COLO668 (cell line): ENCODE measurements around the gene OSBPL5.

Experiments
- DNase-seq: peaks from one replicate; lab custom pipeline; 2025; ENCODE audit not compliant: unreplicated experiment; lab: John Stamatoyannopoulos, UW

OSBPL5 gene

DNA sequence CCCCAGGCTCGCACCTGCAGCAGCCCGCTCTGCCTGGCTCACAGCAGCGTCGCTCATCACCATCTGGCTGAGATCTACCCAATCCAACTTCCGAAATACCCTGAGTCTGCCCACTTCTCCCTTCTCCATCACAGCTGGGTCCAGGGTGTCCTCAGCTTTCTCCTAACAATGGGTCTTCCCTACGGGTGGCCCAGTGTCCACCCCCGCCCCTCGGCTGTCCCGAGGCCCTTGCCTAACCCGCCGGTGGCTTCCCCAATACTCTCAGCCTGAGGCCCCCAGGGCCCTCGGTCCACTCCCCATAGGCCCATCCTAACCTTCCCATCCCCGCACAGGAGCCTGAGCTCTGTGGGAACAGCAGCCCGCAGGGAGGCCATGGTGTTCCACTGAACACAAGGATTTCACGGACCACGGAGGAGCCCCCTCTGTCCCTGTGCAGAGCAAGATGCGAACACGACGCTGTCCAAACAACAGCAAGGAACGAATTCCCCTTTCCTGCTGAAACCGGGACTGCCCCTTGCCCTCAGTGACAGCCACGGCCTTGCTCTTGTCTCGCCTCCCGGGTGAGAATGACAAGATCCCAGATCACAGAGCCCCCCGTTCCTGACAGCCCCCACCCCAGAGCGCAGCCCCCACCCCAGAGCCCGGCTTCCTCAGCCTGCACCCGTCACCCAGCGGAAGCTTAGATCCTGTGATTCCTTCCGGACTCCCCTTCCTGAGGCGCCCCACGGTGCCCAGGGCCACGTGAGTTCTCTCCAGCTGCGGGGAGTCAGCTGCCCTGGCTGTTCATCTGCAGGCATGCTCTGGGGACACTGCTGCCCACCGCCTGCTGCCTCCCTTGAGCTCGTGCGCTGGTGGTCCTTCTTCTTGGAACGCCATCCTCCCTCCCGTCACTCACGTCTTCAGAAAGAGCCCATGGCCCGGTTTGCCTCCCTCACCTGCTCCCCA is 59.0 kb downstream of the OSBPL5 start:
- no peak for DNase-seq

DNA sequence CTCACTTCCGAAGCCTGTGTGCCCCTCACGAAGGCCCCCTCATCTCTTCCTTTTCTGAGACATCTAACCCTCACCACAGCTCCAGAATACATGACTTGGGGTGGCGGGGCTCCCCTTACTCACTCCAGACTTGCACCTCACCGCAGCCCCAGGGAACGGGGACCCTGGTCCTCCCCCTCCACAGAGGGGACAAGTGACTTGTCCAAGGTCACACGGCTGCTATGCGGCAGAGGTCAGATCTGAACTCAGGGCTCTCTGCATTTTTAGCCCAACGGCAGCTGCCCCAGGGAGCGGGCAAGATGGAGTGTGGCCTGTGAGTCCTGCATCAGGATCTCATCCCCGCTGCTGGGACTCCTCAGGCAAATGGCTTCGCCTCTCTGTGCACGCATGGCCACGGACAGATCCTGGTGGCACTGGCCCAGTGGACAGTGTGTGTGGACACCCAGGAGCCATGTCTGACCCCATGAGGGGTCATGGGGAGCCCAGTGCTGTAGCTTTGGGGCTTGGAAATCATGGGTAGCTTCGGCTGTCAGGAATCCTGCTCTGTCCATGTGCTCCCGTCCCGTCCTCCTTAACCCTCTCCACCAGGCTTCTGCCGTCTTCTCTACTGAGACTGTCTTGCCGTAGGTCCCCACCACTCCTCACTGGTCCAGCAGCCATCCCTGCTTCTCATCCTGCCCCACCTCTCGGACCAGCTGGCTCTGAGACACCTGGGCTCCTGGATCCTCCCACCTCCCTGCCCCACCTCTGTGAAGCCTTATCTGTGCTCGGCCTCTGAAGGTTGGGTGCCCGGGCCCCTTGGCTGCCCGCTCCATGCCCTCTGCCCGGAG is 59.9 kb downstream of the OSBPL5 start:
- no peak for DNase-seq

DNA sequence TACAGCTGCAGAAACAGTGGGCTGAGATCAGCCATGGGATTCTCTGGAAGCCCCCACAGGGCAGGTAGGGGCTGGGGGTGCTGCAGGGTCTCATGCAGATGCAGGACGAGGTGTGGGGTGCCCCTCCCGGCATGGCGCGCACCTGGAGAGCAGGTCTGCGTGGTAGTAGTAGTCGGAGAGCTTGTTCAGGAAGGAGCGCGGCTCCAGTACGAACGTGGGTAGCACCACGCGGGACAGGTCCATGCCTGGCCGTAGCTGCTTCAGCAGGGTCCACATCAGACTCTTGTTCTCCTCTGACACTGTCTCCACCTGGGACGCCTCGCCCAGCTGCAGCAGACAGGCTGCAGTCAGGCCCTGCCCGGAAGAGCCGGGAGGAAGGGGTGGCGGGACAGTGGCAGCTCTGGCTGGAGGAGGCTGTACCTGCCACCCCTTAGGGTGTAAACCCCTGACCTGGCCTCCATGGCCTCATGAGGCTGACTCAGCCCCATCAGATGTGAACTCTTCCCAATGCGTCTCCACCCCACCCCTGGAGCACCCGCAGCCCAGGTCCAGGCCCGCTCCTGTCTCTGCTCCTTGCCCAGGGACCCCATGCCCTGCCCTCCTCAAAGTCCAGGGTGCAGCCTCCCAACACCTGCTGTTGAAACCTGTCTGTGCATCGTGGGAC is 60.9 kb downstream of the OSBPL5 start:
- DNase-seq, result no peak

DNA sequence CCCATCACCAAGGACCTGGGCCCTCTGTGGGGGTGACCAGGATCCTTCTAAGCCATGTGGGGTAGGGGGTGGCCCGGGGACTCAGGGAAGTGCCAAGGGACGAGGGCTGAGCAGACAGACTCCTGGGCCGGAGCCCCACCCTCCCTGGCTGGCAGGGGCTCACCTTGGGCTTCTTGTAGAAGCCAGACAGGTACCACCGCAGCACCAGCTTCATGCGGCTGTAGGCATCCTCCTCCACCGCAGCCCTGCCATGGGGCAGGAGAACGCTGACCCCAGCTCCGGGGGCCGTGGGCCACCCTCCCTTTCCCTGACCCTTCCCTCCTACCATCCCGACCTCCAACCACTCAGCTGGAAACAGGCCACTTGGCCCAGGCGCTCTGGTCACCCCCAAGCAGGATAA is 62.0 kb downstream of the OSBPL5 start:
- DNase-seq, result no peak

DNA sequence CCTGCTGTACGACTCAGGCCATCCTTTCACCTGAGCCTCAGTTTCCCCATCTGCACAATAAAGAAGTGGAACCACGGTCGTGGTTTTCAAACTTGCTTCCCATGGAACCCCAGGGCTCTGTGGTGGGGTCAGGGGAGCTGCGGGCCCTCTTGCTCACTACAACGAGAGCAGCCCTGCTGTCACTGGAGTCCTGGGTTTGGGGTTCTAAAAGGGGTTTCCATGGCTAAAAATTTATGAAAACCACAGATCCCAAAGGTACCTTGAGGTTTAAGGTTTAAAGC is 62.5 kb downstream of the OSBPL5 start:
- no peak for DNase-seq

DNA sequence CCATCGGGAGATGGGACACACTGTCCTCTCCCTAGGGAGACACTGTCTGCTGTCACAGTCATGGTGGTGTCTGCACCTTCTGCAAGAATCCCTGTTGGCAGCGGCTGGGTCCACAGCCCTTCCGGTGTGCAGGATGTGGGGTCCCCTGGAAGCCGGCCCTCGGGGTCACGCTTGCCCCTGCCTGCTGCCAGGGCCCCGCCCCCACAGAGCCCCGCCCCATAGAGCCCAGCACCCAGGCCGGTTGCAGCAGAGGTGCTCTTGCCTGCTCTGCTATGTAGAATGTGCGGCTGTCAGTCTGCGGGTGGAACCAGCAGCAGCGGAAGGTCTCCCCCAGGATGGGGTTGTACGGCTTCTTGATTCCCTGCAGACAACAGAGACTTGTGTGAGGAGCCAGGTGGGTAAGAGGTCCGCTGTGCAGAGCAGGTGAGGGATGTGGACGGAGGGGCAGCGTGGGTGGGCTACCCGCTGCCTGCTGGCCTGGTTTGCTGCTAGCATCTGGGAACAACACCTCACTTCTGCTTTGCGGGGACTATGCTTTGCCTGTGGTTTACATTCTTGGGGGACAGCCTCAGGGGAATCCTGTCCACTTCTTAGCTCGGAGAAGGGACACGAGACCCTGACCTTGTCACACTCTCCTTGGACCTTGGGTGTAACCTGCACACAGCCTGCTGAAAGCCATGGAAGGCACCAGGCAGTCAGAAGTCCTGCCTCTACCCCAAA is 63.0 kb downstream of the OSBPL5 start:
- no peak for DNase-seq

DNA sequence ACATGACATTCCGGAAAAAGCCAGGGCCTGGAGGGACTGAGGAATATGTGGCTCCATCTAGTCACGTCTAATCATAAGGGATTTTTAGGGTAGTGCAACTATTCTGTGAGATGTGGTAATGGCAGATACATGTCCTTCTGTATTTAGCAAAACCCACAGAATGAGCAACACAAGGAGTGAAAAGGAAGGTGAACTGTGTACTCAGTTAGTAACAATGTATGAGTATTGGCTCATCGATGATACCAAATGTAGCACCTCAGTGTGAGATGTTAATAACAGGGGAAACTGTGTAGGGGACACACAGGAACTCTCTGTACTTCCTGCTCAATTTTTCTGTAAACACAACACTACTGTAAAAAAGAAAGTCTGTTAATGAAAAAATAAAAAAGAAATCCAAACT is 65.9 kb downstream of the OSBPL5 start:
- DNase-seq, result no peak

DNA sequence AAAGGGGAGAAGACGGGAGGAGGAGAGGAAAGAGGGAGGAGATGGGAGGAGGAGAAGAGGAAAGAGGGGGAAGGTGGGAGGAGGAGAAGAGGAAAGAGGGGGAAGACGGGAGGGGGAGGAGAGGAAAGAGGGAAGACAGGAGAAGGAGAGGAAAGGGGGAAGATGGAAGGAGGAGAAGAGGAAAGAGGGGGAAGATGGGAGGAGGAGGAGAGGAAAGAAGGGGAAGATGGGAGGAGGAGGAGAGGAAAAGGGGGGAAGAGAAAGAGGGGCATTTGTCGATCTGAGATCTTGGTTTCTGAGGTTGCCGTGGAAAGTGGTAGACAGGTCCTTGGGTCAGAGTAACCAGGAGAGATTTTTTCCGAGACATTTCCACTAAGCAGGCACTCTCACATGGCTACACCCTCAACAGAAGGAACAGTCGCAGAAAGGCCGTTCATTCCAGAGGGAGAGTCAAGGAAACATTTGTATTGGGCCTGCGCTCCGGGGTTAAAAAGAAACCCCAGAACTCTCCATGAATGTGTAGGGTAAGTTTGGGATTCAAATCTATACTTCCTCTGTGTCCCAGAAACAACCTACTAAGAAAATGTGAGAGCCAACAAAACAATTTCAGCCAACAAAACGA is 68.1 kb downstream of the OSBPL5 start:
- DNase-seq, result no peak

DNA sequence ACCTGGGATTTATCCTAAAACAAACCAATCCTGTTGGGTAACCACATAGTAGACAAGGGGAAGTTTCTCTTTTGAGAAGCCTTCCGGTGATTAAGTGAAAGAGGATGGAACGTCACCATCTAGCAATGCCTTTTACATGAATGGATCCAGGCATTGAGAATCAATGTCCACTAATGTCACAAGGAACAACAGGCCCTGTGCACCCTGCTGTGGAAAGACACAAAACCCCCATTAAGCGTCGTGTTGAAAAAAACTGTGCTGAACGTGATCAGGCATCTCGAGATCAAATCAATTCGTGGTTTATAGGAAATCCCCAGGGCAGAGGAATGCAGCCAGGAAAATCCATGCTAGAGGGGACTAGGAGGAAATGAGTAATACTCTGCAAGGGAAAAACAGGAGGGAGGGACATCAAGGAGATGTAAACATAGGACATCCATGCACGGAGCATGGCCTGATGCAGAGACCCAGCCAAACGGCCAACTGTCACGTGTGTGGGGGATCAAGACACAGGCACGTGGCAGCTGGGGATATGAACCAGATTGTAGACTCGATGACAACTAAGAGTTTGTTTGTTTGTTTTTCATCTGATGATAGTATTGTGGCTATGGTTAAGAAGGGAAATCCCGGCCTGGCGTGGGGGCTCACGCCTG is 69.3 kb downstream of the OSBPL5 start:
- no peak for DNase-seq

DNA sequence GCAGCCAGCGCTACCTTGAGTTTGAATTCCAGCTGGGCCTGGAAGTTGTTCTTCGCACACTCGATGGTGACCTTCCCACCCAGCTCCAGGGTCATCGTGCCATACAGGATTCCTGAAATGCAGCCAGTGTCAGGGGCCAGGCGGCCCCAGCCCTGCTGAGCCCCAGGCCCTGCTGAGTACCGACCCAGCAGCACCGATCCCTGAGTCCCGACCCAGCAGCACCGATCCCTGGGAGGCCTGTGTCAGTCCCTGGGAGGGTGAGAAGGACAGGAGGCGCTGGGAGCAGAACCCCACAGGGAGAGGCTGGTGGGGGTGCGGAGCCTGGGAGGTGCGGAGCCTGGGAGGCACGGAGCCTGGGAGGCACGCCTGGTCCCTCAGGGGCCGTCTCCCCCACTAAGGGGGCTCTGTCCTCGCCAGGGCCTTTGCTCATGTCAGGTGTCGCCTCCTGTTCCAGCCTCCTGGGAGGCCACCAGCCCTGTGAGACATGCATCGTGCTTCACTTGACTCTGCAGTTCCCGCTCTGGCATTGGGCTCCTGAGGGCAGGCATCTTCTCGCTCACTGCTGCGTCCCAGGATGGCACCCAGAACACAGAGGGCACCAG is 70.8 kb downstream of the OSBPL5 start:
- no peak for DNase-seq

DNA sequence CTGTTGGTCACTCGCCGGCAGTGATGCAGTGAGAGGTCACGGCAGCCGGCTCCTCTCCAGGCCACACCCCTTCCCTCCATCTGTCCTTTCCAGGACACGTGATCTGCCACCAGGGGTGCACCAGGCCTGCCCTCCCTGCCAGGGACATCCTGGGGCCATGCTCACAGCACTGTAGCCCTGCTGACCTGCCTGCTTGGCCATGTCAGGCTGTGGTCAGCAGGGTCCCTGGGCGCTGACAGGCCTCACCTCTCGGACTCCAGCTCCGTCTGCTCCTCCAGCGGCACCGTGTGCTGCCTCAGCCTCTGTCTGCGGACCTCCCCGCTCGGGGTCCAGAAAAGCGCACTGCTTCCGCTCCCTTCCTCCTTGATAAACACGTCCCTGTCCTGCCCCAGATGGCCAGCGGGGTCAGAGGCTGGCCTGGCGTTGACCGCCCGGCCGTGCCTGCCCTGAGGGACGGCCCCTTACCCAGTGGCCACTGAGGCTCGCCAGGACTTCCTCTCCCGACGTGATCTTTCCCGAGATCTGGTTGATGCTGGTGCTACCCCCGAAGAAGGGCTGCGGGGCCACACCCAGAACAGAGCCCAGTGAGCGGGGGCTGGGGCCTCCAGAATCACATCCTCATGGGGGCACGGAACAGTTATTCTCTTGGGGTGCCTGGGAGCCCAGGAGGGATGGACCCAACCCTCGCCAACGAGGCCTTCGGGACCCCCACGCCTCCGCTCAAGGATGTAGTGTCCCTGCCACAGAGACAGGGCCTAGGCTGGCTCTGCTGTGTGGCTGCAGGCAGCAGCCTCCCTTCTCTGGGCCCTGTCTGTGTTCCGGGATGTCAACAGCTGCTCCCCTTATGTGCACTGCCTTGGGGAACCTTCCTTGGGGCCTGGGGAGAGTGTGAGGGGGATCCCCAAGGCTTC is 71.6 kb downstream of the OSBPL5 start:
- peak; percentile 23 for DNase-seq

DNA sequence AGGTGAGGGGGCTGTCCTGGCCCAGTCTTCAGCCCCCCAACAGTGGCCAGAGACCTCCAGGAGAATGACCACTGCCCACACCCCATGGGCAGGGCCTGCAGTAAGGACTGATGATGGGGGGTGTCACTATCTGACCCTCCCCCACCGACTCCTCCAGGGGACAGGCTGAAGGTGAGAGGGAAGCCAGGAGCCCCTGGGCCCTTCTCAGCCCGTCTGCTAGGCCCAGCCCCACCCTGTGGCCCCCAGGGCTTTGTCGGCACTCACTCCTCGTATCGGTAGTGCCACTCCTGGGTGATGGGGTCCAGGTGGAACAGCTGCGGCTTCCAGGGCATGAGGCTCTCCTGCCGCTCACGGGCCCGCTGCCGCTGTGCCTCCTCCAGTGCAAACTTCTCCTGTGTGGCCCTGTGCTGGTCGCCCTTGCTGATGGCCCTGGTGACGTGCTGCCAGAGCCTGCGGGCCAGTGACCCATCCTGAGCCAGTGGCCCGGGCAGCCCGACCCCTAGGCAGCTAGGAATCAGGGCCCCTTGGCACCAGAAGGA is 72.4 kb downstream of the OSBPL5 start:
- no peak for DNase-seq

DNA sequence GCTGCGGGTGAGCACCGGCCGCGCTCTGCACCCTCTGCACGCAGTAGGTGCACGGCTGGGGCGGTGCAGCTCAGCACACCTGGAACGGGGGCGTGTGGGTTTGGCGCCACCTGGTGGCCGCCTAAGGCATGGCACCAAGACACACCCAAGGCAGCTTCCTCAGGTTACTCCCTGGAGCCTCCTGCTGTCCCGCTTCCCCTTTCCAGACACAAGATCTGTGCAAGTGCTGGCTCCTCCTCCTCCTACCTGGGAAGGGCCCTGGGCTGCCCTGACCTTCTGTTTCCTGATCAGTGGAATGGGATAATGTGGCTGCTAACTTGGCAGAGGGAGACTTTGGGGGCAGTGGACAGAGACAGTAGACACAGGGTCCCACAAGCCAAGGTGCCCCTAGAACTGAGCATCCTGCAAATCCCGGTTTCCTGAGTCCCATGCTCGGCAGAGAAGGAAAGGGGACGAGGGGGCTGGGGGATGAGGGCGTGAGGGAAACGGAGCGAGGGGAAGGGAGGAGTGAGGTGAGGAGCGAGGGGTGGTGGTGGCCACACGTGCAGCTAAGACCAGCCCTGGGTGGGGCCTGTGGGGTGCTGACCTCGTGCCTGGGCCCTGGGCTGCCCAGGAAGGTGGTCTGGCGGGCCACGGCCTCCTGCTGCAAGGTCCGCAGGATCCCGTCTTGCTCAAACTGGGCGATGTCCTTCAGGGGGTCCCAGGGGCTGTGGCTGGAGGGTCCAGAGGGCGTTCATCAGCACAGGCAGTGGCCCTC is 73.1 kb downstream of the OSBPL5 start:
- peak; percentile 69 for DNase-seq

DNA sequence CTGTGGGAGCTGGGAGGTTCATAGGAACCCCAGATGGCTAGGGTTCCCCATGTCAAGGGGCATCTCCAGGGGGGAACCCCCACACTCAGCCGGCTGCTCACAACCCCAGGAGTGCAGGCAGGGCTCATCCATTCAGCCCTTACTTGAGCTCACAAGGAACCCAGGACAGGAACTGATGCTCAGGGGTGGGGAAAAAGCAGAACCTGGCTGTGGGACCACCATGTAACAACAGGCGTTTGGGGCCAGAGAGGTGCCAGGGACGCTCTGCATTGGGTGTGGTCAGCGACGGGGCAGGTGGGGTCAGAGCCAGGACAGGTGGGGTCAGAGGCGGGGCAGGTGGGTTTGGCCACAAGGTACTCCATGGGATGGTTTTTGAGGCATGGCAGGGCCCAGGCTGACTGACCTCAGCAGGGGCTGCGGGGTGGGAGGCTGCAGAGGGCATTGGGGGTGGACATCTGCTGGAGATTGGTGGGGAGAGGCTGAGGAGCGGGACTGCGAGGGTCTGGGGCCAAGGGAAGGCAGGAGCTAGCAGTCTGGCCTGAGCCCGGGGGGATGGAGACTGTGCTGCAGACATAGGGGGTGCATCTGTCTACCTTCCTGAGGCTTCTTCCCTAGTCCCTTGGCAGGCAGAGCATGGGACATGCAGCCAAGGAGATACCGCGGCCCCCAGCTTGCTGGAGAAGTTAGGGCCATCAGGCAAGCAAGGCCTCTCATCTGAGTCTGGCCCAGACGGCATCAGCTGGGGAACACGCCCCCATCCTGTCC is 73.8 kb downstream of the OSBPL5 start:
- DNase-seq, result no peak

DNA sequence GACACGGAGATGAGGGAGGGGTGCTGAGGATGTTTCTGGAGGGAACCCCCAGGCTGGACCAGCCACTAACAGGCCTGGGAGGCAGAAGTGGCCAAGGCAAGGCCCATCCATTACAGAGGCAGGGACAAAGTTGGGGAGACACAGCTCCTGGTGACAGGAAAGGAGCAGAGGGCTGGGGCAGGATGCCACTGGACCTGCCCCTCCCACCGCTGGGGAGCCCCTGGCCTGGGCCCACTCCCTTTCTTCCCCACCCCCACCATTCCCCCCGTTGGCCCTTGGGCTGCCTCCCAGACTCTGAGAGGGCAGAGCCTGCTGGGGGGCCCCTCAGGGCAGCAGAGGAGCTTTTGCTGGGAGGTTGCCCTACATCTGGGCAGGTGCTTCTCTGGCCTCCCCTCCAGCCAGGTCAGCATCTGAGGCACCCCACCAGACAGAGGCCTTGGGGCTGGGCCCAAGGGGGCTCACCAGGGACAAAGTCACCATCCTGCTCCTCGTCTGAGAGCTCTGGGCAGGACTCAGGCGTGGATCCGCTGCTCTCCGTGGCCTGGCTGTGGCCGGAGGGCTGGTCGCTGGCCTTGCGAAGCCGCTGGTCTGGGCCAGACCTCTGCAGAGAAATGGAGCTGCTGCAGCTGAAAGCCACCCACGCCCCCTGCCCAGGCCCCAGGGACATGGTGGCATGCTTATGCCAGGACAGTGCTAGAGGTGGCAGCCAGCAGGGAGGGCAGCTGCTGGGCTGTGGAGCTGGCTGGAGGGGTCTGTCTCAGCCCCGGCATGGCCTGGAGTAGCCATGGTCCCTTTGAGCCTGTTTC is 74.8 kb downstream of the OSBPL5 start:
- no peak for DNase-seq
